ENCODE data around the gene PAWR.
"Not testable (repeated sequence)": the region's sequence is repeated elsewhere in the genome, so short reads cannot be mapped to it uniquely, and the experiment has no call there.

PAWR gene

DNA sequence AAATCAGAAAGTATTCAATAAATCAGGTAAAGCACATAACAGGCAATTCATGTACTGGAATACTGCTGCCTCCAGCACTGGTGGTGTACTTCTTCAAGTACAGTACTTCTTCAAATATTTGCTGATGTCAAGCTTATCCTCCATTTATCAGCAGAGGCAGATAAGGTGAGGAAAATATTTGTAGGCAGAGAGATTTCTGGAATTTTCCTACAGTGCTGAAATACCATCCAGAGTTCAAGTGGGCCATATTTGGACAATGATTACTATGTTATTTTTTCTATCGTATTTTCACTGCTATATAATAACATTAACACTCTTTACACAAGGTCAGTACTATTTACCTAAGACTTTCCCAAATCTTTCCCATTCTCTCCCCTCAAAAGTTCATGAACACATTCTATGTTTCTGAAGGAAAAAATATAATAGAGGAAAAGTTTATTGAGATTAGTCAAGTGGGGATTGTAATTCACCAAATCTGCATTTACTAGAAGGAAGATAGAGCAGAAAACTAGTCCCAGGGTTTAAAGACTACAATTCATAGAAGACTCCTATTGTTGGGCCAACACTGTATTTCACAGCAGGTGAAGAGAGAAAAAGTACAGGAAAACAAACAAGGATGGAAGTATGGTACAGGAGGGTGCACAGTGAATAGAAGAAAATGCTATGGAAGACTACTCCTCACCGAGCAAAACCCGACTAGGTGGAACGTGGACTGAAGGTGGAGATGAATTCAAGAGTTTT, 141.1 kb downstream of the PAWR start:
- no peak overlapping the region for H3K4me3 ChIP-seq (ENCODE audit: low read length)
- no peak for TF ChIP-seq ZNF274 (IDR thresholded peaks at IDR 0.05; ENCODE audit: low read depth, low read length)

GRCh38 chr12:79548610-79548924, 142.2 kb downstream of the PAWR start:
- no peak overlapping the region for H3K4me3 ChIP-seq (ENCODE audit: low read length)
- no peak for TF ChIP-seq ZNF274 (IDR thresholded peaks at IDR 0.05; ENCODE audit: low read depth, low read length)

- TF ChIP-seq ZNF274 (IDR thresholded peaks at IDR 0.05; ENCODE audit: low read depth, low read length), result no peak
- H3K4me3 ChIP-seq (ENCODE audit: low read length), result no peak overlapping the region
These were observed 142.8 kb downstream of the PAWR start for GRCh38 chr12:79547735-79548609.

DNA sequence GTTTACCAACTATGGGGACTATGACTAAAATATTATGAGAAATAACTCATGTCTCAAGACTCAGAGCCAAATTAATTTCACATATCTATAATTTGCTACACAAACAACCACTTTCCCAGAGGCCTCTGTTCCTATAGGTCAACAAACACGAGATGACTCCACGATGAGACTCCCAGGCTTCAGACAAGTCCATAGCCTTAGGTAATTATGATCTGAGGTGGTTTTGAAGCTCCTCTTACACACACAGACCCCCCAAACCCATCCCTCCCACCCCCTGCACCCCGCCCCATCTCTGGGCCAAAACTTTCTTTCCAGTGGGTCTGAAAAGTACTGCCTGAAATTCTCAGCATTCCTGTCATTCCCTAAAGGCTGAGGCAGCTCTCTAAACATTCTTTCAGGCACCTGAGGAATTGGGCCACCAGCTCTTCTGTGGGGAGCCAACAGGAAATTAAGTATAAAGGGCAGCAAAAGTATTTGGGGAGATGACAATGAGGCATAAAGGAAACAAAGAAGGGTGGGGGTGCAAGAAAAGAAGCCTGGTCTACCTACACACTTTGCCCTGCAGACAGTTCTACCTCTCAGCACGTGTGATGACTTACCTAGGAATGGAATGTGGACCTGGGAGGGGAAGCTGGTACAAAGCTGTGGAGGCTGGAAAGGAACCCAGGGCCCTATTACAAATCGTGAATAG, 143.6 kb downstream of the PAWR start:
- no peak overlapping the region for H3K4me3 ChIP-seq (ENCODE audit: low read length)
- no peak for TF ChIP-seq ZNF274 (IDR thresholded peaks at IDR 0.05; ENCODE audit: low read depth, low read length)

- no peak overlapping the region for H3K4me3 ChIP-seq (ENCODE audit: low read length)
These were observed 144.2 kb downstream of the PAWR start for GRCh38 chr12:79546466-79547043.

GRCh38 chr12:79544439-79544838, 146.3 kb downstream of the PAWR start:
- H3K4me3 ChIP-seq (ENCODE audit: low read length), result not testable (repeated sequence)

More at GRCh38 chr12:79546466-79547043, 144.2 kb downstream of the PAWR start:
- no peak for TF ChIP-seq ZNF274 (IDR thresholded peaks at IDR 0.05; ENCODE audit: low read depth, low read length)

DNA sequence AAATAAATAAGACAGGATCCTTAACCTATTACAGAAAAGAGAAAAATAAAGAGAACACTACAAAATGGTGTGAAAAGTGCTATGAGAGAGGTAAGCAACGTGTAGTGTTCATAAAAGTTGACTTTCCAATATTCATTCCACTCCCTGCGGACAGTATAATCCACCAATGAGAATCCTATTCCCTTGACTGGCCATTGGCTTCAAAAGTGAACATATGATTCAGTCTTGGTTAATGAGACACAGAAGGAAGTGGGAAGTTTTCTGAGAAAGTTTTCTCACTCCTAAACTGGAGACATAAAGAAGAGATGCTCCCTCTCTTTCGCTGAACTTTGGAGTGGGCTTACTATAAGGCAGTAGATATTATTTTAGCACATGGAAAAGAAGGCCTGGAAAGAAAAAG, 153.1 kb downstream of the PAWR start:
- TF ChIP-seq ZNF274 (IDR thresholded peaks at IDR 0.05; ENCODE audit: low read depth, low read length), result no peak
- no peak overlapping the region for H3K4me3 ChIP-seq (ENCODE audit: low read length)

GRCh38 chr12:79535751-79536150, 155.0 kb downstream of the PAWR start:
- TF ChIP-seq ZNF274 (IDR thresholded peaks at IDR 0.05; ENCODE audit: low read depth, low read length), result no peak
- H3K4me3 ChIP-seq (ENCODE audit: low read length), result no peak overlapping the region

Measured in GM08714 (cell line).